GM18526 (cell line): Measurements from ENCODE around the gene NPAT.

Experiments used
- POLR2A ChIP-seq: IDR thresholded peaks from 3 replicates; pipeline ENCODE4 v1.6.1; 2011; ENCODE audit not compliant: insufficient read length; ENCODE audit errors: extremely low read depth

The NPAT gene

DNA sequence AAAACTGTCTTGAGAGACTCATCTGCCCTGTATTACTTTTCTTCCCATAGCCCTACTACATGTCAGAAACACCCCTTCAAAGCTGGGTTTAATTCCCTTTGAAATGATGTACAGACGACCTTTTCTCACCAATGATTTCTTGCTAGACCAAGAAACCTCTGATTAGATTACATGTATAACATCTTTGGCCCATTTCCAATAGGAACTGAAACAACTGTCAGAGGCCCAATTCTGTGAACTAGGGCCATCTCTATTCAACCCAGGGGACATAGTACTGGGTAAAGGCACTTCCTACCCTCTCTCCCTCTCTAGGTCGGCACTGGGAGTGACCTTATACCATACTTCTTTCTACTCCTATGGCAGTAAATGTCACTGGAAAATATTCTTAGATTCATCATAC lies 19.4 kb downstream of the NPAT start:
- TF ChIP-seq POLR2A = no peak

DNA sequence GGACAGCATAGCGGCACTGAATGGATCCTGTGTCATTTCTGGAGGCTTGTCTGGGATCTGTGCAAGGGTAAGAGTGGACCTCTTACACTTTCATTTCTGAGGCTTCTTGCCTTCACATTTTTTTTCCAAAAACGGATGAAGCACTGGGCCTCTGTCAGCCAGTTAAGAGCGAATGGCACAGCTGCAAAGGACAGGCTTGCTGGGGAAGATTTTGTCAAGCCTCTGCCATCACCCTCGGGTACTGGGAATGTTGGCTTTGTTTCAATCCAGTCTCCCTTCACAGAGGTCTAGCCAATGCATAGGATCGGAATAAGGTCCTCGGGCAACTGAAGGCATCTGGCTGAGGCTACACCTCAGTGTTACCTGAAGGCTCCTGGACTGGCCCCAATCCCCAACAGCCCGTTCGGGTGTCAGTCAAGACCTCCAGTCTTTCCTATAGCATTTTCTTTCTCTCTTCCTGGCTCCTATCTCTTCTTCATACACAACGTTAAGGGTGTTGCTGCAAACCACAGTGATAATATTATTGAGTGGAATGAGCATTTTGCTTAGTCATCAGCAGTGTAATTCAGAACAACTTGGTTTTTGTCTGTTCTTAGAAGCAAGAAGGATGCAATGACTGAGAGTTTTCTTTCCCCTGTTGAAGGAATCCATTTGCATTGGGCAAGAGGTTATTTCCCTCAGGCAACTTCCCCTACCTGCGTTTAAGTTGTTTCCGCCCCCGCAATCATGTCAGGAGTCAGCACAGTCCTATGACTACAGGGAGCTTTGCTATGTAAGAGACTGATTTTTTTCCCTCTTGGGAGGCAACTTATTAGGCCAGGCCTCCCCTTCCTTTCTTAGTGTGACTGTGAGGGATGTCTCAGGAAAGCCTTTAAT lies 22.8 kb downstream of the NPAT start:
- no peak for TF ChIP-seq POLR2A

DNA sequence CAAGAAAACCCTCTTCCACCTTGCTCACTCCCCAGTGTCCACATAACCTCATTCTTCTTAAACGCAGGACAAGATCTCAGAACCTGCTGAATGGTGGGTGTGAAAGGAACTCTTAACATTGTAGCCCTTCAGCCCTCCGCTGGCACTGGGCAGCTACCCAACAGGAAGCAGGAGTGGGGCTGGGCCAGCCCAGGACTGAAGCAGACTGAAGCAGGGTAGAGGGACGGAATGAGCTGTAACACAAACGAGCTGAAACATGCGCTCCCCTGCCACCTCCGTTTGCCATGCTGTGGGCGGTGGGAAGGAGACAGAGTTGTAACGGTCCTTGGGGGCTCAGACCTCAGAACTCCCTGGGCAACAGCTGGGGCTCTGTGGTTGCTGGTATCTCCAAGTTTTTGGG lies 23.6 kb downstream of the NPAT start:
- no peak for TF ChIP-seq POLR2A

DNA sequence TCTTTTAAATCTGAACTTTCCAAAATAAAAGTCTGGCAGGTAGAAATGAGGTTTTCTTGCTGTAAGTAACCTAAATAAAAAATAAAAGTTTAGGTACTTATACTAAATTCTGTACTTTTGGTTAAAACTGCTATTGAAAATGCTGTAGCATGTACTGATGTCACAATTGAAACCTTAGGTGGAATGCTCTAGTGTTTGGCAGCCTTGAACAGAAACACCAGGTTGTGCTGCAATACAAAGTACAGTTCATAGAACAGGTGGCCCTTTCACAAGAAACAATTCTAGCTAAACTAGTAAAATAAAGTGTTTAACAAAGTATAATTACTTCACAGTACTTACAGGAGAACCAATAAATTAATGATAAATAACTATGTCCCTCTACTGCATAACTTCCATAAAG lies 25.1 kb downstream of the NPAT start:
- TF ChIP-seq POLR2A = no peak

DNA sequence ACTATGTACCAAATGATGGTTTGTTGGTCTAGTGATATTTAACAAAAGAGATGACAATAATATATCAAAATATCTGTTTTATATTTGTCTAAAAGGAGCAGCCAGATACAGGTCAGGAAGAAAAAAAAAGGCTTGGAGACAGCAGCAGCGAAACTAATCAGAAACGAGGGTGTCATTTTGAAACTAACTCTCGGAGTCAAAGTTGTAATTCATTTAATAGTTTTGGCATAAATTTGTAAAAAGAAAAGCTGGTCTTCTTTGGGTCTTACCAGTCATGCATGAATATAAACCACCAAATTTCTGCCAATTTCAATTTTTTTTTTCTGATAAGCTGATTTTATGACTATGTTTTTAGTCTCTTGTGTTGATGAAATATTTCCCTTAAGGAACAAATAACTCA lies 25.5 kb downstream of the NPAT start:
- TF ChIP-seq POLR2A = no peak

DNA sequence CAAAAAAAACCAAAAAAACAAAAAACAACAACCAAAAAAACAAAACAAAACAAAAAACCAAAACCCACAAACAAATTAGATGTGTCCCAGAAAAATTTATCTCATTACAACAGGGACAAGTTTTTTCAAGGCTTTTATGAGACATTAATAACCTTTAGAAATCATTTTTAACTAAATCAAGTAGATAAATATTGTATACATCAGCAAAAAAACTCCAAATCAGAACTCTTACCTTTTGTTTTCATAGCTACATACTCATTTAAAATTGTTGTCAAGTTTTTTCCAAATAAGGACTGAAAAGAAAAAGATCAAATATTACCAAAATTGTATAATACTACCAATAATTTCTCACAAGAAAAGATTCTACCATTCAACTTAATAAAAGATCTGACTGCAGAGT lies 28.7 kb downstream of the NPAT start:
- no peak for TF ChIP-seq POLR2A

DNA sequence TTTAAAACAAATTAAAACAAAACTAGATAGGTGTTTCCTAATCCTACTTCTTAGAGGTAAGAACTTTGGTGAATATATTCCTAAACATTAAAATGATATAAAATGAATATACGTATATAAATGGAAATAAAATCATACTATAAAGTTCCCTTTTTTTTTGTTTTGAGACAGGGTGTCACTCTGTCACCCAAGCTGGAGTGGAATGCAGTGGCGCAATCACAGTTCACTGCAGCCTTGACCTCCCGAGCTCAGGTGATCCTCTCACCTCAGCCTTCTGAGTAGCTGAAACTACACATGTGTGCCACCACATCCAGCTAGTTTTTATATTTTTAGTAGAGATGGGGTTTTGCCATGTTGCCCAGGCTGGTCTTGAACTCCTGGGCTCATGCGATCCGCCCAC lies 44.9 kb downstream of the NPAT start:
- TF ChIP-seq POLR2A = no peak

DNA sequence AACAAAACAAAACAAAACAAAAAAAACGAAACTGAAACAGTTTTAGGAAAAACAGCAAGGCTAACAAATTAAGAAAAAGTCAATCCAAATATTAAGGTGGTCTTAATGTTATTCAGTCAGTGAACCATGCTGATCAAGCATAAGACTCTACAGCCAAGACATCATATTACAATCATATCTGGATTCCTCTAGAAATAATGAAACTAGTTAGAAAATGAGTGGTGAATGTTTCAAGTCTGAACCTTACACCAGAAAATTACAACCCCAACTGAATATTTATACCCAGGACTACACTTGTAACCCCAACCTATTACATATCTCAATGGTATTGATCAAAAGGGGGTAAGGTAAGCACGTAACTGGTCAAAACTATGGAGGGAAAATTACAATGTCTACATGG lies 52.3 kb downstream of the NPAT start:
- TF ChIP-seq POLR2A = no peak

DNA sequence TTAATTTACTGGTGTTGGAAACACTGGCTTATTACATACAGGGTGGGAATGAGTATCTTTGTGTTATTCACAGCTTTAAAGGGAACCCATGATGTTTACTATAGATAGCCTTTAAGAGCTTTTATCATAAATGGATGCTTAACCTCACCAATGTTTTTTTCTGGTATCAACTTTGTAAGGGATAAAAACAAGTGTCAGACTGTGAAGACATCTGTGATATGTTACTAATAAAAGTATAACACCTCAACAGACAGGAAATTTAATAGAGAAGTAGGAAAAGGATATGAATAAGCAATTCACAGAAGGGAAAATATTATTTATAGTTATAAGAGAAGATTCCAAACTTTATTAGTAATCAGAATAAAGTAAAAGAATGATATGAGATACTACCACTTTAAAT lies 54.8 kb downstream of the NPAT start:
- TF ChIP-seq POLR2A = no peak

DNA sequence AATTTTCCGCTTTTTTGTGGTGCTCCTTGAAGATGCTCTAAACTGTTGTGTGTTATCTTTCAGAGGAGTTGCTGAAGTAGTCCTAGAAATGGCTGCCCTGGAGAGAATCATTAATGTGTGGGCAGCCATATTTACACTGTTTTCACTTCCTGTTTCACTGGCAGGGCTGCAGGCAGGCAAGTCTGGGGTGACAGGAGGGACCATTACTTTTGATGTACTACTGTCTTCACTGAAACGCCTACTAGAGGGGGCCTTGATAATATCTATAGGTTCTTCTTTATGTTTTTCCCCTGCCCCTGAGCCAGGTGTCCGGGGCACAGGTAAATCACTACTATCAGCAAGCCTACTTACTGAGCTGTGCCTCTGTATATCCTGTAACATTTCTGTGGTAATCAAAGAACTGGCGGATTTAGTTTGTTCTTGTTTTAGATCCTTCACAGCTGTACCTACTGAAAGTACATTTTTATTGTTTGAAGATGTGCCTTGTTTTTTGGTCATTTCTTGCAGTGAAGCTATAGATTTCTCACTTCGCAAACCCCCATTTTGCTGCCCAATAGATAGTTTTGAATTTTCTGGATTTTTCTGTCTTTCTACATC lies 61.4 kb downstream of the NPAT start:
- TF ChIP-seq POLR2A = no peak

DNA sequence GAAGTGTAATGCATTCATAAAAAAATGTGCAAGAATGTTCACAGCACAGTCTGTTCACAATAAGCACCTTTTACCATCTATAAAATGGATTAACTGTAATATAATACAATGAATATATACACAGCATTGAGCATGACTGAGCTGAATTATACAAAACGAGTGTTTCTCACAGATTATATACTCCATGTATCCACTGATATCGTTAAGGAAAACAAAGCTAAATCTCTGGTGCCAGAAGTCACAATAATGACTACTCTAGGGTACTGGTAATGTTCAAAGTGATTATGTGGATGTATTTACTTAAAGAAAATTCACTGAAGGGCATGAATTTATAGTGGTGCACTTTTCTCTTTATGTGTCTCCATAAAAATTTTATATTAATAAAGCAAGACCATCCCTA lies 67.8 kb downstream of the NPAT start:
- TF ChIP-seq POLR2A = no peak

DNA sequence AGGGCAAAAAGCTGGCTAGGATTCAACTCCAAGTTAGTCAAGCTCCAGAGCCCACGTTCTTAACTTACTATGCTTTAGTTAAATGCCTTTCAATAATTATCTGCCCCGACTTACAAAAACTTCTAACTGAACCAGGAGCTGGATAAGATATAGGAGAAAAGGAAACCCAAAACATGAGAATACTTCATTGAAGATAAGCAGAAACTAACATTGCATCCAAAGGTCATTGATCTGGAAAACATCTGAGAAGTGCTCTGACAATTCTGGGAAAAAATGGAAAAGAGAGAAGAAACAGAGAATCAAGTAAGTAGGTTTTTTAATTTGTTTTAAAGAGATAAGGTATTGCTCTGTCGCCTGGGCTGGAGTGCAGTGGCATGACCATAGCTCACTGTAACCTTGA lies 73.9 kb downstream of the NPAT start:
- no peak for TF ChIP-seq POLR2A

DNA sequence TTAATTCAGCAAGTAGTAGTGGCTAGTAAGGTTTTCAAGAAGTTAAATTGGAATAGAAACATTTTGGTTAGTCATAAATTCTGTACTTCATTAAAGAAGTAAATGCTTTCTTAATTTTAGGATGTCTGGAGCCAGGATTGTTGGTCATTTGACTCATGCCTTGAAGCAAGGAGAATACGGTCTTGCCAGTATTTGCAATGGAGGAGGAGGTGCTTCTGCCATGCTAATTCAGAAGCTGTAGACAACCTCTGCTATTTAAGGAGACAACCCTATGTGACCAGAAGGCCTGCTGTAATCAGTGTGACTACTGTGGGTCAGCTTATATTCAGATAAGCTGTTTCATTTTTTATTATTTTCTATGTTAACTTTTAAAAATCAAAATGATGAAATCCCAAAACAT lies 75.3 kb downstream of the NPAT start:
- no peak for TF ChIP-seq POLR2A

DNA sequence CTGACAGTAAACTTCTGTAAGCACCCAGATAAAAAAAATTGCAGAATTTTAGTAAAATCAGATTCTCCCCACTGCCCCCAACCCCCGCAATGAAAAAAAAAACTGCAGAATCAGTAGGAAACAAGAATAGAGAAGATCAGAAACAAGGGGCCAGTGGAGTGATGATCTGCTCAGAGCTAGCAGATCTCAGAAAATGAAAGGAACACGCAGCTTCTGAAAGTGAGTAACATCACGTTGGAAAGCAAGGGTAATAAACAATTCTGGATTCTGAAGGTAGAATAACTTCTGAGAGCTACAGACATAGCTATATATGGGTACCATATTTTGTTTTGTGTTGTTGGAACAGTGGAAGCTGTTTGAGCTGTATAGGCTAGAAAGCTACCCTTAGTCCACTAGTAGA lies 77.8 kb downstream of the NPAT start:
- no peak for TF ChIP-seq POLR2A

DNA sequence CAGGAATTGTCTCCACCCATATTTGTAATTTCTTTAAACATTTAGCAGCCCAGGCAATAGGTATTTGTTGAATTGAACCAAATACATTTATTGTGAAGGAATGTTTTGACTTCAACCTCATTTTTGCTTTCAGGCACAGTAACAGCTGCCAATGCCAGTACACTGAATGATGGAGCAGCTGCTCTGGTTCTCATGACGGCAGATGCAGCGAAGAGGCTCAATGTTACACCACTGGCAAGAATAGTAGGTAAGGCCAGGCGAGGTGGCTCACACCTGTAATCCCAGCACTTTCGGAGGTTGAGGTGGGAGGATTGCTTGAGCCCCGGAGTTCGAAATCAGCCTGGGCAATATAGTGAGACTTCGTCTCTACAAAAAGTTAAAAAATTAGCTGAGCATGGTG lies 80.1 kb downstream of the NPAT start:
- TF ChIP-seq POLR2A = no peak

DNA sequence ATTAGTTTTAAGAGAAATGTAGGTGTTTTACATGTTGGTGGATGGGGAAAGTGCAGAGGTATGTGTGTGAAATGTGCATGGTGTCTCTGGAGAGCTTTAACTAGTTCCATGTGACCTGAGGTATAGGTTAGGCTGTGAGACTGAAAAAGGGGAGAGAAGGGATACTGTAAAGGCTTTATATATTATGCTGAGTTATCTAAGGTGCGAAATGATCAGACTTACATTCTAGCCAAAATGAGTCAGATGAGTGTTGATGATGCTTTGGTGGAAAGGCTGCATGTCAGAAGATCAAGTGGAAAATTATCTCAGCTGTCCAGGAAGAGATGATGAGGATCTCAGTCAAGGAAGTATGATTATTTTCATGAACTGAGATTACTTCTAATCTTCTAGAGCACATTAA lies 85.2 kb downstream of the NPAT start:
- TF ChIP-seq POLR2A = no peak
